ENCODE measurements around the gene SCD.

Gene SCD

GRCh38 chr10:100327007-100327717, 19.9 kb upstream of the SCD start:
- ATAC-seq, result no peak

GRCh38 chr10:100327718-100328009, 19.4 kb upstream of the SCD start:
- no peak for TF ChIP-seq SNAI2 (CRISPR knock-in tag; IDR thresholded peaks at IDR 0.05)
- TF ChIP-seq ZNF8 (CRISPR knock-in tag; IDR thresholded peaks at IDR 0.05), result no peak
- TF ChIP-seq ARNTL (CRISPR knock-in tag; IDR thresholded peaks at IDR 0.05; ENCODE audit: borderline replicate concordance, low read depth), result no peak
- TF ChIP-seq CSDC2 (CRISPR knock-in tag; IDR thresholded peaks at IDR 0.05), result no peak
- TF ChIP-seq TSHZ2 (CRISPR knock-in tag; IDR thresholded peaks at IDR 0.05), result no peak
- no peak for TF ChIP-seq ZC3H10 (CRISPR knock-in tag; IDR thresholded peaks at IDR 0.05)
- TF ChIP-seq ISL1 (CRISPR knock-in tag; IDR thresholded peaks at IDR 0.05), result no peak
- no peak for TF ChIP-seq ESRRG (CRISPR knock-in tag; IDR thresholded peaks at IDR 0.05)
- TF ChIP-seq TOX (CRISPR knock-in tag; IDR thresholded peaks at IDR 0.05; ENCODE audit: borderline replicate concordance), result no peak
- no peak for TF ChIP-seq ZFP3 (CRISPR knock-in tag; IDR thresholded peaks at IDR 0.05)
- no peak for TF ChIP-seq BACH2 (CRISPR knock-in tag; IDR thresholded peaks at IDR 0.05; ENCODE audit: borderline replicate concordance)
- no peak for TF ChIP-seq OSR1 (CRISPR knock-in tag; IDR thresholded peaks at IDR 0.05)
- TF ChIP-seq POU6F1 (CRISPR knock-in tag; IDR thresholded peaks at IDR 0.05; ENCODE audit: borderline replicate concordance, low read depth), result no peak
- no peak for TF ChIP-seq RARB (CRISPR knock-in tag; IDR thresholded peaks at IDR 0.05)
- ATAC-seq, result no peak

More at GRCh38 chr10:100327007-100327717, 19.9 kb upstream of the SCD start:
- TF ChIP-seq PPARA (CRISPR knock-in tag; IDR thresholded peaks at IDR 0.05; ENCODE audit: borderline replicate concordance), result no peak
- no peak for TF ChIP-seq ISL1 (CRISPR knock-in tag; IDR thresholded peaks at IDR 0.05)
- TF ChIP-seq ZC3H10 (CRISPR knock-in tag; IDR thresholded peaks at IDR 0.05), result no peak
- no peak for TF ChIP-seq BACH2 (CRISPR knock-in tag; IDR thresholded peaks at IDR 0.05; ENCODE audit: borderline replicate concordance)
- no peak for TF ChIP-seq TOX (CRISPR knock-in tag; IDR thresholded peaks at IDR 0.05; ENCODE audit: borderline replicate concordance)
- TF ChIP-seq ZNF565 (CRISPR knock-in tag; conservative IDR thresholded peaks at IDR 0.05; ENCODE audit: low read depth), result no peak
- TF ChIP-seq POU6F1 (CRISPR knock-in tag; IDR thresholded peaks at IDR 0.05; ENCODE audit: borderline replicate concordance, low read depth), result no peak
- TF ChIP-seq OSR1 (CRISPR knock-in tag; IDR thresholded peaks at IDR 0.05), result no peak
- no peak for TF ChIP-seq CSDC2 (CRISPR knock-in tag; IDR thresholded peaks at IDR 0.05)
- no peak for TF ChIP-seq RARB (CRISPR knock-in tag; IDR thresholded peaks at IDR 0.05)

GRCh38 chr10:100328198-100328597, 18.8 kb upstream of the SCD start:
- no peak for TF ChIP-seq ISL1 (CRISPR knock-in tag; IDR thresholded peaks at IDR 0.05)
- no peak for TF ChIP-seq ARNTL (CRISPR knock-in tag; IDR thresholded peaks at IDR 0.05; ENCODE audit: borderline replicate concordance, low read depth)
- no peak for TF ChIP-seq ZFP3 (CRISPR knock-in tag; IDR thresholded peaks at IDR 0.05)
- TF ChIP-seq ZFP30 (CRISPR knock-in tag; IDR thresholded peaks at IDR 0.05), result no peak
- TF ChIP-seq ZNF8 (CRISPR knock-in tag; IDR thresholded peaks at IDR 0.05), result no peak
- TF ChIP-seq TOX (CRISPR knock-in tag; IDR thresholded peaks at IDR 0.05; ENCODE audit: borderline replicate concordance), result no peak
- no peak for TF ChIP-seq CSDC2 (CRISPR knock-in tag; IDR thresholded peaks at IDR 0.05)
- no peak for TF ChIP-seq ZNF565 (CRISPR knock-in tag; conservative IDR thresholded peaks at IDR 0.05; ENCODE audit: low read depth)
- TF ChIP-seq TCF4 (CRISPR knock-in tag; IDR thresholded peaks at IDR 0.05; ENCODE audit: borderline replicate concordance), result no peak
- no peak for TF ChIP-seq PATZ1 (CRISPR knock-in tag; IDR thresholded peaks at IDR 0.05; ENCODE audit: borderline replicate concordance)
- no peak for ATAC-seq

Data from SK-N-SH treated with all-trans-retinoic acid at 6 μM for 48 hours (cell line).